Measurements from ENCODE around the gene ATP1B1. TPM values are rescaled to one million over a fixed set of nuclear protein-coding genes. Genes with fewer than 3 reads are reported as not detected.
A peak's percentile ranks its signal among the peaks of the same experiment; 100 is the strongest.

ATP1B1 gene
- total RNA-seq, 2 donors from 2014 or later, result 200 to 342 TPM

GRCh38 chr1:169098380-169098779 is 8.1 kb upstream of the ATP1B1 start:
- TF ChIP-seq, protein P1, sequence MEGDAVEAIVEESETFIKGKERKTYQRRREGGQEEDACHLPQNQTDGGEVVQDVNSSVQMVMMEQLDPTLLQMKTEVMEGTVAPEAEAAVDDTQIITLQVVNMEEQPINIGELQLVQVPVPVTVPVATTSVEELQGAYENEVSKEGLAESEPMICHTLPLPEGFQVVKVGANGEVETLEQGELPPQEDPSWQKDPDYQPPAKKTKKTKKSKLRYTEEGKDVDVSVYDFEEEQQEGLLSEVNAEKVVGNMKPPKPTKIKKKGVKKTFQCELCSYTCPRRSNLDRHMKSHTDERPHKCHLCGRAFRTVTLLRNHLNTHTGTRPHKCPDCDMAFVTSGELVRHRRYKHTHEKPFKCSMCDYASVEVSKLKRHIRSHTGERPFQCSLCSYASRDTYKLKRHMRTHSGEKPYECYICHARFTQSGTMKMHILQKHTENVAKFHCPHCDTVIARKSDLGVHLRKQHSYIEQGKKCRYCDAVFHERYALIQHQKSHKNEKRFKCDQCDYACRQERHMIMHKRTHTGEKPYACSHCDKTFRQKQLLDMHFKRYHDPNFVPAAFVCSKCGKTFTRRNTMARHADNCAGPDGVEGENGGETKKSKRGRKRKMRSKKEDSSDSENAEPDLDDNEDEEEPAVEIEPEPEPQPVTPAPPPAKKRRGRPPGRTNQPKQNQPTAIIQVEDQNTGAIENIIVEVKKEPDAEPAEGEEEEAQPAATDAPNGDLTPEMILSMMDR (IDR thresholded peaks at IDR 0.05), result no peak
- H3K27me3 ChIP-seq, result no peaks in the 10 kb centered on the region
- no peaks in the 10 kb centered on the region for H3K9me3 ChIP-seq
- H3K4me1 ChIP-seq, result peaks cover 0 to 16% of the 10 kb centered on the region in 2 donors
- no peak for DNase-seq (ENCODE audit: low spot score)
- H3K36me3 ChIP-seq, result no peaks in the 10 kb centered on the region
- no peak overlapping the region for H3K27ac ChIP-seq
- no peak overlapping the region for H3K4me3 ChIP-seq

GRCh38 chr1:169099561-169099960 is 6.9 kb upstream of the ATP1B1 start:
- H3K36me3 ChIP-seq, result no peaks in the 10 kb centered on the region
- H3K27me3 ChIP-seq, result no peaks in the 10 kb centered on the region
- TF ChIP-seq, protein P1 (IDR thresholded peaks at IDR 0.05), result no peak
- H3K4me1 ChIP-seq, result peaks cover 0 to 24% of the 10 kb centered on the region in 2 donors
- no peak overlapping the region for H3K27ac ChIP-seq
- no peaks in the 10 kb centered on the region for H3K9me3 ChIP-seq
- no peak overlapping the region for H3K4me3 ChIP-seq
- DNase-seq (ENCODE audit: low spot score), result no peak

DNA sequence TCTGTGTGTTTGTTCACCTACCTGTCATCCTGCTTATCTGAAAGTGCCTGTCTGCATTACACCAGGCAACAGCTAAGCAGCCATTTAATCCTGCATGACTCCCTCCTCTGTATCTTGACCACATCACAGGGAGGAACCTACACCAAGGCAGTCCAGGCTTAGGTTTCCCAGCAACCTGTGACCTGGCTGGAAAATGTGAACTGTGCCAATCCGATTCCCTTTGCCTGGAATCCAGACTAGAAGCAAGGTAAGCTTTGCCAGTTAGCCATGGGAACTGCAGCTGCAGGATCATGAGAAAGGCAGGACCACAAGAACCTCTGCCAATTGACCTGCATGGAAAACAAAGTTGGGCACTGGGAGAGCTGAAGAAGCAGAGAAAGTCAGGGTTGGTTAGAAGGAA is 6.3 kb upstream of the ATP1B1 start:
- Histone ChIP-seq H3K27me3 (no peaks in the 10 kb centered on the region), H3K36me3 (no peaks in the 10 kb centered on the region), H3K4me3 (no peak overlapping the region), H3K9me3 (no peaks in the 10 kb centered on the region), H3K27ac (no peak overlapping the region), H3K4me1 (peaks cover 0 to 29% of the 10 kb centered on the region in 2 donors)
- no peak for DNase-seq (ENCODE audit: low spot score)
- TF ChIP-seq, protein P1 (IDR thresholded peaks at IDR 0.05), result no peak

DNA sequence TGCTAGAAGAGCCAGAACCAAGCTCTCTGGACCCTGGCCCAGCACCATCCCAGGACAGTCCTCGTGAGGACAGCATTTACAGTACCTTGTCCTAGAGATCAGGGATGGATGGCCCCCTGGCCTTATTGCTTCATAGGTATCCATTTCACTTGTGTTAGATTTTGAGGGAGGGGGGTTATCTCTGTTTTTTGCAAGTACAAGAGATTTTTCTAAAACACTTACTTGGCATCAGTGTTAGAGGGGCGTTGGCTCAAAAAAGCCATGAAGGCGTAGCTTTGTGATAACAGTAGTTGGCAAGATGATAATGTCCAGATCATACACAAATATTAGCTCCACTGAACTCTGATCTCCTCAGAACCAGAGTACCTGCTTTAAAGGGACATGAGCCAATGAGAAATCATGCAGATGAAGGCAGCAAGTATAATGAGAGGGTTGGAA is 5.8 kb upstream of the ATP1B1 start:
- peaks cover 0 to 34% of the 10 kb centered on the region in 2 donors for H3K4me1 ChIP-seq
- H3K27me3 ChIP-seq, result no peaks in the 10 kb centered on the region
- TF ChIP-seq, protein P1 (IDR thresholded peaks at IDR 0.05), result no peak
- H3K27ac ChIP-seq, result no peak overlapping the region
- no peaks in the 10 kb centered on the region for H3K9me3 ChIP-seq
- no peaks in the 10 kb centered on the region for H3K36me3 ChIP-seq
- DNase-seq (ENCODE audit: low spot score), result no peak
- no peak overlapping the region for H3K4me3 ChIP-seq

- TF ChIP-seq, protein P1 (IDR thresholded peaks at IDR 0.05), result no peak
- Histone ChIP-seq H3K4me3 (no peak overlapping the region), H3K27me3 (no peaks in the 10 kb centered on the region), H3K4me1 (peaks cover 0 to 36% of the 10 kb centered on the region in 2 donors), H3K27ac (peak overlapping the region in 1 of 2 donors; percentile 55), H3K36me3 (no peaks in the 10 kb centered on the region), H3K9me3 (no peaks in the 10 kb centered on the region)
- DNase-seq (ENCODE audit: low spot score), result no peak
These were observed 3.9 kb upstream of the ATP1B1 start for GRCh38 chr1:169102567-169102966.

DNA sequence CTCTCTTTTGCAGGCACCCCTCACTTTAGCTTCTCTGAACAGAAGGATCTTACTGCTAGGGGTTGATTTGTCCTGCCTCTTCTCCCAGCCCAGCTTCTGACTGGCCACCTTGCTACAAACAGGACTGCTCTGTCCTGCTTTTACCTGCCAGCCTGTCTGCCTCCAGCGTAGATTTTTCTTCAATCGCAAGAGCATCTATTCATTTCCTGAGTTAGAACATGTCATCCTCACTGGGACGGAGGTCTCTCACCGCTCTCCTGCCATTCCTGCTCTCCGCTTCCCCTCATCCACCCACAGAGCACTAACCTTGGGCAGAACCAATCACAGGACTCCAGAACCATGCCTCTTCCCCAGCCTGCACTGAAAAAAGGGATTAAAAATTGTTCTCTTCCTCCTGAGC is 3.5 kb upstream of the ATP1B1 start:
- TF ChIP-seq, protein P1 (IDR thresholded peaks at IDR 0.05), result no peak
- no peak for DNase-seq (ENCODE audit: low spot score)
- no peaks in the 10 kb centered on the region for H3K9me3 ChIP-seq
- no peaks in the 10 kb centered on the region for H3K27me3 ChIP-seq
- H3K4me3 ChIP-seq, result no peak overlapping the region
- no peaks in the 10 kb centered on the region for H3K36me3 ChIP-seq
- peaks cover 0 to 36% of the 10 kb centered on the region in 2 donors for H3K4me1 ChIP-seq
- H3K27ac ChIP-seq, result peak overlapping the region in 1 of 2 donors; percentile 55
